GM12892 (cell line): Measurements from ENCODE around the gene DSCAML1.

Source experiments
- POLR2A ChIP-seq: IDR thresholded peaks from 2 replicates; pipeline ENCODE4 v1.6.1; 2011; ENCODE audit warnings: low read depth, low read length, control low read depth
- POLR2AphosphoS5 ChIP-seq: IDR thresholded peaks from 2 replicates; pipeline ENCODE4 v1.6.1; 2011; ENCODE audit warnings: low read depth, low read length, control low read depth
- TAF1 ChIP-seq: IDR thresholded peaks from 2 replicates; pipeline ENCODE4 v1.6.1; 2011; ENCODE audit warnings: low read depth, mild to moderate bottlenecking, control low read depth, low read length, borderline replicate concordance

DNA sequence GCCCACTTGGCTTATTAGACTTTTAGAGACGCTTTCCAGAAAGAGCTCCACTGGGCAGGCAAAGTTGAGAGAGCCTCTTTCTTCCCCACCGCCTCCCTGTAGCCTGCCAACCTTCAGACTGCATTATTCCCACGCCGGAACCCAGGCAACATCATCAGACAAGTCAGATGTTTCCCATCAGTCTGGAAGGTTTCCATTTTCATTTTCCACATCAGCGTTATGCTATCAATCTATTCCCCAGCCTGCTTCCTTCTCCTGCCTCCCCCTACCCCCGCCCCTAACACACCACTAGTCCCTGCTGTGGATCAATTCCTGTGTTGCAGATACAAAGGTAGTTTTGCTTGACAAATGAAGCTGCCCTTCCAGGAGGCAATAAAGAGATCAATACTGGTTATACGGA is 184.8 kb downstream of the DSCAML1 start:
- TF ChIP-seq POLR2A: no peak
- TF ChIP-seq TAF1: no peak
- TF ChIP-seq POLR2AphosphoS5: no peak
